BJ (cell line): Measurements from ENCODE around the gene CCDC3. TPM values are rescaled to one million over a fixed set of nuclear protein-coding genes. Genes with fewer than 3 reads are reported as not detected.

ENCODE experiments used
- CTCF ChIA-PET: fragments of 350-600 bp; formaldehyde crosslinking; extraction: SDS; loops from one replicate; lab custom pipeline; 2021; ENCODE audit warnings: antibody characterized with exemption, inconsistent platforms; lab: Yijun Ruan, JAX
- POLR2A ChIA-PET: fragments of 300-600 bp; sonication (Branson Sonifier 250); formaldehyde crosslinking; extraction: SDS; loops from one replicate; lab custom pipeline; 2021; ENCODE audit warnings: antibody characterized with exemption; lab: Charles Lee
- DNase-seq: peaks from one replicate; pipeline ENCODE4 v3.0.0-alpha.2; 2011; ENCODE audit warnings: low read depth
- H3K27me3 ChIP-seq: 2 replicates; pipeline ENCODE4 v1.6.0; 2011; ENCODE audit warnings: low read length; ENCODE audit not compliant: control insufficient read depth, insufficient read depth
- H3K36me3 ChIP-seq: 2 replicates; pipeline ENCODE4 v1.5.1; 2011; ENCODE audit warnings: low read length; ENCODE audit not compliant: control insufficient read depth, insufficient read depth
- H3K4me3 ChIP-seq: 2 replicates; pipeline ENCODE4 v1.5.1; 2011; ENCODE audit warnings: low read depth, mild to moderate bottlenecking, control low read depth, low read length
- polyA plus RNA-seq: library from polyadenylated mRNA; depleted of rRNA; stranded (reverse); fragments of >200 nt; gene quantifications from 2 replicates; pipeline ENCODE4 v1.2.3, GENCODE V29; 2011
- TF ChIP-seq, protein P1 (sequence below): IDR thresholded peaks from 2 replicates; pipeline ENCODE4 v1.5.1; 2011; ENCODE audit warnings: low read depth, mild to moderate bottlenecking, control low read depth, inconsistent platforms, low read length, moderate library complexity; ENCODE audit not compliant: insufficient read depth

Gene CCDC3
- polyA plus RNA-seq, 1 experiment = 0.02 TPM

DNA sequence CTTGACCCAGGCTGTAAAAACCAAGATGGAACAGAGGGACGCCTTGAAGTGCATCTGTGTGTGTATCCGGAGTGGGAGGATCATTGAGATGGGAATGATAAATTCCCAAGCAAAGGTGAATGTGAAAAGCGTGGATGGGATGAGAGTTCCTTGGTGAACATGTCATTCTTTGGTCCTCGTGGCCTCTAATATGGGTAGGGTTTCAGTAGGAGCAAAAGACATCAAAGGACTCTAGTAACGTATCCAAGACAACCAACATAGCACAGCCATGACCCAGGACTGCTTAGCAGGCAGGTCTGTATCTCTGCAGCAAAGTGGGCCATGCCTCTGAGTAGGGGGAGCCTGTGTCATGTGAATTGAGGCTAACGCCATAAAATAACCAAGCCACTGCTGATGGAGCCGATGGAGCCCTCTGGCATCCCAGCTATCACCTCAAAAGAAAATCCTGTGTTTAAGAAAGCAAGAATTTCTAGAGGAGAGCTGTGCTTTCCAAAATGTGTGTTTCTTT, 98.6 kb downstream of the CCDC3 start:
- H3K27me3 ChIP-seq = no peaks in the 10 kb centered on the region
- CTCF ChIA-PET = interaction anchor here (1.1 to 2.0 kb wide), 3 partner anchors 10 to 639 kb away, joined by 3 to 6 read pairs (median 6); no protein-coding TSS in a partner anchor

DNA sequence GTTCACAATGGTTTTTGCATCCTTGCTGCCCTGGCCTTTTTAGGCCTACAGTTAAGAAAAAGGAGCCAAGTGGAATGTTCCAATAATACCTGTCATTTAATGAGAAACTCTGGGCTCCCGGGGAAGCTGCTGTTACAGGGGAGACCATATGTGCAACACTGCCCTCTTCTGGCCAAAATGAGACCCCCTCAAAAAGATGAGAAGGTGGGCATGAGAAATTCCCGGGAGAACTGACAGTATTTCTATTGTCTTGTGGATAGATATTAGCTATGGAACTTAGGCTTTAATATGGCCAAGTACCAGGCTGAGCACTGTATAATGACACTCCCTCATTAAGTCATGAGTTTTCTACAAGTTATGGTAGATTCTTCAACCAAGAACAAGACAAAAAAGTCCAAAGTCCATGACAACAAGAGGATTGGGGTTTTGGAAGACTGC, 99.4 kb downstream of the CCDC3 start:
- ChIA-PET POLR2A (no interaction called here), CTCF (interaction anchor here (0.8 to 1.3 kb wide), 6 partner anchors 9 to 638 kb away, joined by 3 to 6 read pairs (median 3); partner anchors contain the start of gene OPTN)
- H3K27me3 ChIP-seq = no peaks in the 10 kb centered on the region
- H3K4me3 ChIP-seq = no peak overlapping the region
- no peak for DNase-seq
- no peaks in the 10 kb centered on the region for H3K36me3 ChIP-seq
- TF ChIP-seq, protein P1, sequence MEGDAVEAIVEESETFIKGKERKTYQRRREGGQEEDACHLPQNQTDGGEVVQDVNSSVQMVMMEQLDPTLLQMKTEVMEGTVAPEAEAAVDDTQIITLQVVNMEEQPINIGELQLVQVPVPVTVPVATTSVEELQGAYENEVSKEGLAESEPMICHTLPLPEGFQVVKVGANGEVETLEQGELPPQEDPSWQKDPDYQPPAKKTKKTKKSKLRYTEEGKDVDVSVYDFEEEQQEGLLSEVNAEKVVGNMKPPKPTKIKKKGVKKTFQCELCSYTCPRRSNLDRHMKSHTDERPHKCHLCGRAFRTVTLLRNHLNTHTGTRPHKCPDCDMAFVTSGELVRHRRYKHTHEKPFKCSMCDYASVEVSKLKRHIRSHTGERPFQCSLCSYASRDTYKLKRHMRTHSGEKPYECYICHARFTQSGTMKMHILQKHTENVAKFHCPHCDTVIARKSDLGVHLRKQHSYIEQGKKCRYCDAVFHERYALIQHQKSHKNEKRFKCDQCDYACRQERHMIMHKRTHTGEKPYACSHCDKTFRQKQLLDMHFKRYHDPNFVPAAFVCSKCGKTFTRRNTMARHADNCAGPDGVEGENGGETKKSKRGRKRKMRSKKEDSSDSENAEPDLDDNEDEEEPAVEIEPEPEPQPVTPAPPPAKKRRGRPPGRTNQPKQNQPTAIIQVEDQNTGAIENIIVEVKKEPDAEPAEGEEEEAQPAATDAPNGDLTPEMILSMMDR = peak; percentile 69

More for the DNA sequence above, 98.6 kb downstream of the CCDC3 start:
- POLR2A ChIA-PET = no interaction called here
- no peaks in the 10 kb centered on the region for H3K36me3 ChIP-seq
- no peak overlapping the region for H3K4me3 ChIP-seq
- DNase-seq = no peak
- TF ChIP-seq, protein P1 = no peak

DNA sequence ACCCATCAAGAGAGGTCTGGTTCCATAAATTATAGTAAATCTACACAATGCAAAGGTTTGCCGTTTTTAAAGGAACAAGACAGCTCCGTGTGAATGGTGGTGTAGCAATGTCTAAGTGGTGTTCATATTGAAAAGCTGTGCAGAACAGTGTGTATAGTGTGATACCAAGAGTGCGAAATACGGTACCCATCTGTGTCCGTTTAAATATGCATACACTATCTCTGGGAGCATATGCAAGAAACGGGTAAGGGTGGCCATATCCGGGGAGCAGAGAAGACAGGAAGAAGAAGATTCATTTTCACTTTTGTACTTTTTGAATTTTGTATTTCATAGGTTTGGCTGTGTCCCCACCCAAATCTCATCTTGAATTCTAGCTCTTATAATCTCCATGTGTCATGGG, 102.0 kb downstream of the CCDC3 start:
- no peak overlapping the region for H3K4me3 ChIP-seq
- DNase-seq = no peak
- H3K27me3 ChIP-seq = no peaks in the 10 kb centered on the region
- POLR2A ChIA-PET = no interaction called here
- H3K36me3 ChIP-seq = no peaks in the 10 kb centered on the region
- CTCF ChIA-PET = interaction anchor here (0.8 kb wide), 1 partner anchor 45 kb away, joined by 3 read pairs; no protein-coding TSS in a partner anchor
- TF ChIP-seq, protein P1 = no peak

DNA sequence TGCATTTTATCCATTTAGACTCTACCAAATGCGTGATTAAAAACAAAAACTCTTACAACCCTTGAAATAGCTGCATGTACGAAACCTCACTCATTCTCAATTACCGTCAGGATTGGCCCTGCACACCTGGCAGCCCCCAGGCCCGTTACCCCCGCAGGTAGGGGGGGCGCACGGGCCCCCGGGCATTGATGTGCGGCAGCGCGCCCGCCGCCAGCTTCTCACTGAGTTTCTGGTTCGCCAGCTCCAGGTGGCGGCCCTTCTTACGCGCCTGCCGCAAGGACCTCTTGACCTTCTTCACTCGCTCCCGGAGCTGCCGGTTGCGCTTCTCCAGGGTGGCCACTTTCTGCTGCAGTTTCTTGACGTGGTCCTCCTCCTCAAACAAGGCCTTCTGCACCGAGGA, 103.2 kb downstream of the CCDC3 start:
- ChIA-PET CTCF (no interaction called here), POLR2A (no interaction called here)
- Histone ChIP-seq H3K27me3 (no peaks in the 10 kb centered on the region), H3K36me3 (no peaks in the 10 kb centered on the region), H3K4me3 (no peak overlapping the region)
- DNase-seq = no peak
- TF ChIP-seq, protein P1 = no peak

DNA sequence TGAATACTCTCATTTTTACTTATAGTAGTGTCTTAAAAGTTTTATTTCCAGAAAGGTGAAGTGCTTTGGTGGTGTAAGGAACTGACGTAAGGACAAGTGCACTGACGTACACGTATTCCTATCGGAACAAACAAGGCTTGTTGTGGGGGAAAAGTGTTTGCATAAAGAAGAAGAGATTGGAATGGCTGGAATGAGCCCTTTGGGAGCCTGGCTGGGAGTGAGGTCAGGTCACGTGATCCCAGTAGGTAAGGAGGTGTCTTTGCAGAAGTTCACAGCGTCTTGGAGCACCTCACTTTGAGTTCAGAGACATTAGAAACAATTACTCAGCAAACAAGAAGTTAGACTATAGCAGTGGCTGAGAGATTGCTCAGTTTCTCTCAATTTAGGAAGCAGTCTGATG, 104.2 kb downstream of the CCDC3 start:
- TF ChIP-seq, protein P1 = no peak
- Histone ChIP-seq H3K36me3 (no peaks in the 10 kb centered on the region), H3K27me3 (no peaks in the 10 kb centered on the region), H3K4me3 (no peak overlapping the region)
- ChIA-PET CTCF (no interaction called here), POLR2A (no interaction called here)
- DNase-seq = no peak
